GM18498 (cell line): ENCODE results near the gene PAPLN.

Experiments
- ATAC-seq: cut with Tn5 transposase; IDR thresholded peaks from one replicate; pipeline ENCODE4 v1.9.1; 2021; ENCODE audit warnings: mild to moderate bottlenecking, moderate library complexity; ENCODE audit not compliant: unreplicated experiment

PAPLN gene

GRCh38 chr14:73260574-73260973 is 23.3 kb downstream of the PAPLN start:
- no peak for ATAC-seq

DNA sequence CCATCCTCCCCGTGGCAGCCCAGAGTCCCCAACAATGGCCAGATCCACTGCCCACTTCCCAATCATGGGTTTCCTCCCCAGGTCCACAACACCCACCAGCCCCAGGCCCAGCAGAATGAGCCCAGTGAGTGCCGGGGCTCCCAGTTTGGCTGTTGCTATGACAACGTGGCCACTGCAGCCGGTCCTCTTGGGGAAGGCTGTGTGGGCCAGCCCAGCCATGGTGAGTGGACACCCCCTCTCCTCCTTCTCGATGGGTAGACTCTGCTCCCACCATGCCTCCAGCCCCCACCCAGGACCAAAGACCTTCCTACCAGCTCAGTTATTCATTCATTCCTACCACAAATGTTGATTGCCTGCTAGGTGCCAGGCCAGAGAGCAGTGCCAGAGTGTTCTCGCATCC is 23.8 kb downstream of the PAPLN start:
- no peak for ATAC-seq

GRCh38 chr14:73261520-73262426 is 24.5 kb downstream of the PAPLN start:
- no peak for ATAC-seq

- no peak for ATAC-seq
Observed at GRCh38 chr14:73262427-73263183, 25.3 kb downstream of the PAPLN start.

DNA sequence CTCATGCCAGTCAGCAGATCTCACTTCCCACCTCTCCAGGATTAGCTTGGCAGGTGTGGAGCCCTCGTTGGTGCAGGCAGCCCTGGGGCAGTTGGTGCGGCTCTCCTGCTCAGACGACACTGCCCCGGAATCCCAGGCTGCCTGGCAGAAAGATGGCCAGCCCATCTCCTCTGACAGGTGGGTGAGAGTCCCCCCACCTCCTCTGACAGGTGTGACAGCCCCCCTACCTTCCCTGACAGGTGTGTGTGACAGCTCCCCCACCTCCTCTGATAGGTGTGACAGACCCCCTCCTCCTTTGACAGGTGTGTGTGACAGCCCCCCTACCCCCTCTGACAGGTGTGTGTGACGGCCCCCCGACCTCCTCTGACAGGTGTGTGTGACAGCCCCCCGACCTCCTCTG is 26.3 kb downstream of the PAPLN start:
- no peak for ATAC-seq

DNA sequence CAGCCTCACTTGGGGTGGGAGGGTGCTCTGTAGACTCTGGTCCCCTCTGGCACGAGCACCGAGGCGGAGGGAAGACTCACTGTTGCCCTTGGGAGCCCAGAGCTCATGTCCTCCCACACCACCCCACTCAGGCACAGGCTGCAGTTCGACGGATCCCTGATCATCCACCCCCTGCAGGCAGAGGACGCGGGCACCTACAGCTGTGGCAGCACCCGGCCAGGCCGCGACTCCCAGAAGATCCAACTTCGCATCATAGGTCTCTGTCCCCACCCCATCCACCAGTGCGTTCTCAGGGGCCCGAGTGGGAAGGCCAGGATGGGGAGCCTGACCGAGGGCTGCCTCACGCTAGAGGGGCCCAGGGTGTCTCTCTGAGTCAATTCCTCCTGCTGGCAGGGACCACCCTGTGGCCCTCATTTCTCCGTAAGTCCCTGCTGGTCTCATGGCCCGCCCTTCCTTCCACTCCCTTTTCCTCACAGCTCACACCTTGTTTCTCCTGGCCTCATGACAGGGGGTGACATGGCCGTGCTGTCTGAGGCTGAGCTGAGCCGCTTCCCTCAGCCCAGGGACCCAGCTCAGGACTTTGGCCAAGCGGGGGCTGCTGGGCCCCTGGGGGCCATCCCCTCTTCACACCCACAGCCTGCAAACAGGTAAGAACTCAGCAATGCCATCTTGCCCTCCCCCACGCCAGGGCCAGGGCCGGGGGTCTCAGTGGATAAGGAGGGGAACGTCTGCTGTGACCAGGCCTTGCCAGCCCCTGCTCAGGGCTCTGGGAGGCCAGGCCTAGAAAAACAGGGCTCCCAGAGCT is 27.0 kb downstream of the PAPLN start:
- no peak for ATAC-seq

DNA sequence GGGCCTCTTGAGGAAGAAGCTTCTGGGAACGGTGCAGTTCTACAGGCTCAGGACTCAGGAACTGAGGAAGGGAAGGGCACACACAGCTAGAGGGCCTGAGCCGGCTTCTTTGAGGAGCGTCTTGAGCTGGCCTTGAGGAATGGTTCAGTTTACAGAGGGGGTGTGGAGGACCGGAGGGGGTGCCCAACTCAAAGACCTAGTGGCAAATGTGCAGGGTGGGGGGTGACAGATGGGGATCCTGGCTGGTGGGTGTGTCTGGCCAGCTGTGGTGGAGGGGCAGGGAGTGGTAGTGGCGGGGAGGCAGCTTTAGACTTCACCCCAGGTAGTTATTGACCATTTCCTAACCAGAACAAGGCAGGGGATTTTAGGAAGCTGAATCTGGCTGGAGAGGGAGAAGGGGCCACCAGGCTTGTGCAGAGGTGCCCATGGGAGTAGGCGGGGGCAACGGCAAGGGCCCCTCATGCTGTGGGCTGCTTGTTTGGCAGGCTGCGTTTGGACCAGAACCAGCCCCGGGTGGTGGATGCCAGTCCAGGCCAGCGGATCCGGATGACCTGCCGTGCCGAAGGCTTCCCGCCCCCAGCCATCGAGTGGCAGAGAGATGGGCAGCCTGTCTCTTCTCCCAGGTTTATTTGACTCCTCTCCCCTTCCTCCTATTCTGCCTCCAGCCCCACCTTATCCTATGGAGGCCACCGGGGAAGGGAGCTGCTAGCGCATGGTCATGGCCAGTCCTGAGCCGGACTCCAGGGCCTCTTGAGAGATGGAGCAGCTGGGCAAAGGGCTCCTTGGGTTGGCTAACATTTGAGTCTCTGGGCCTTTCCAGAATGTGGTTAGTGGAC is 27.8 kb downstream of the PAPLN start:
- no peak for ATAC-seq

DNA sequence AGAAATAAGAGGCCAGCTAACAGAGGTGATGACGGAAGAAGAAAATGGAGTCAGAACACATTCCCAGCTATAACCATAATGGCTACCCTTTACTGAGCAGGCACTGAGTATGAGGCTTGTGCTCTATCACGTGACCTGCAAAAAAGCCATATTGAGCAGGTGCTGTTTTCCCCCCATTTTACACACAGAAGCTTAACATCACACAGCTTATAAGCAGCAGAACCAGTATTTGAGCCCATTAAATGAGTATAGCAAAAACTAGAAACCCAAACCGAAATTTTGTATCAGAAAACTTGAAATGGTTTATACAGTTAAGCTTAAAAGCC is 28.4 kb downstream of the PAPLN start:
- no peak for ATAC-seq

- ATAC-seq, result no peak
Observed at GRCh38 chr14:73266317-73266716, 29.0 kb downstream of the PAPLN start.

- ATAC-seq, result no peak
Observed at GRCh38 chr14:73267474-73267873, 30.2 kb downstream of the PAPLN start.

DNA sequence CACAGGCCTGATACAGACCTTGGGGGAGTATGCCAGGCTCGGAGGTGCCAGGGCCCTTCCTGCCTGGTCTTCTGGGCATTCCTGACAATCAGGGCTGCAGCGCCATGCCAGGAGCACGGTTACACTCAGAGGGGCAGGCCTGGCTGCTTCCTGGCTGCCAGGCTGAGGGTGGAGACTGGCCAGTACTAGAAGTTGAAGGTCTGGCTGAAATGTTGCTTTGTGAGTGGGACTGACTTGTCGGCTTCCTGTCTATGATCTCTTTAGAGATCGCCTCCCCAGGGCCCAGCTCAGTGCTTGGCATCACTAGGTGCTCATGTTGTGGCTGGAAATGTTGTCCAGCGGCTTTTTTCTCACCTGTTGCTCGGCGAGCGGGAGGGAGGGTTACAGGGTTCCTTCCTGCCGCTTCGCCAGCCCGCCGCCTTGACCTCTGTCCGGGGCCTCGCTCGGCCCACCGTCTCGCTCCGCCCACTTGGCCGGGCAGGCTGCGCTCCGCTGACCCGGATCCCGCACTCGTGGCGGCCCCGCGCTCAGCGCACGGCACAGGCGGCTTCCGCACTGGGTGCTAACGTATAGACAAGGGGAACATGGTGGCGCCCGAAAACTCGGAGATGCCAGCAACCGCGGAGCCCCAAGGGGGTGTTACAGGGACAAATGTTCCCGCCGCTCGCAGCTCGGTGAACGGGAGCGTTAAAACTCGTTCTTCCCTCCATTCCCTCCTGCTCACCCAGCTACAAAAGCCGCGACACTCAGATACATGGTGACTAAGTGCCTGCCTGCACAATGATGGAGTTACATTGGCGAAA is 32.6 kb downstream of the PAPLN start:
- peak; percentile 66 for ATAC-seq

GRCh38 chr14:73272393-73272792 is 35.1 kb downstream of the PAPLN start:
- no peak for ATAC-seq

DNA sequence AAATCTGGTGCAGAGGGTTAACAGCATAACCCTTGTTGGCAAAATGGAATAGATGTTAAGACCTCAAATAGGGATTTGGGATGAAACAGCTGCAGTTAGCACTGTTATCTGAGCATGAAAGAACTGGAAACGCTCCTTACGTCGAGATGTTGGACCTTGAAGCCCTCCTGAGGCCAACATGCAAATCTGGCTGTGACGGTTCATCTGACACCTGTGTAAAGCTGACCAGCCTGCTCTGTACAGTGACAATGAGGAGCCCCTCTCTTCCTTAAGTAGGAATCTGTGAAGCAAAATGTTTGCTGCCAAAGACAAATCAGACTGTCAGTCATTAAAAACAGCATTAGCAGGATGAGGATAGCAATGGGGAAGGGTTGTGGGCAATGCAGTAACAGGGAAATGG is 36.5 kb downstream of the PAPLN start:
- ATAC-seq, result no peak

- ATAC-seq, result no peak
Observed at GRCh38 chr14:73276836-73277235, 39.5 kb downstream of the PAPLN start.

GRCh38 chr14:73277376-73277775 is 40.1 kb downstream of the PAPLN start:
- no peak for ATAC-seq

DNA sequence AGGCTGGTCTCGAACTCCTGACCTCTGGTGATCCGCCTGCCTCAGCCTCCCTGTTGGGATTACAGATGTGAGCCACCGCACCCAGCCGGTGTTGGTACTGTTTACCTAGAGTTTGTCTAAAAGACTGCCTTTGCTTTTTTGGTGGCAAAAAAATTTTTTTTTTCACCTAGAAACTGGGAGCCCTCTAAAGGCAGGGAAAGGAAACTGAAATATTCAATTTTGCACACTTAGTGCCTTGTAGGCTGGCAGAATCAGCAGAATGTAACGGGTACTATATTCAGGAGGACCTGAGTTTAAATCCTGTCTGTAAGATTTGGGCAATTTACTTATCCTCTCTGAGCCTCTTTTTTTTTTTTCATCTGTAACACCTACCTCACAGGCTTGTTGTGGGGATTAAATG is 43.6 kb downstream of the PAPLN start:
- no peak for ATAC-seq

DNA sequence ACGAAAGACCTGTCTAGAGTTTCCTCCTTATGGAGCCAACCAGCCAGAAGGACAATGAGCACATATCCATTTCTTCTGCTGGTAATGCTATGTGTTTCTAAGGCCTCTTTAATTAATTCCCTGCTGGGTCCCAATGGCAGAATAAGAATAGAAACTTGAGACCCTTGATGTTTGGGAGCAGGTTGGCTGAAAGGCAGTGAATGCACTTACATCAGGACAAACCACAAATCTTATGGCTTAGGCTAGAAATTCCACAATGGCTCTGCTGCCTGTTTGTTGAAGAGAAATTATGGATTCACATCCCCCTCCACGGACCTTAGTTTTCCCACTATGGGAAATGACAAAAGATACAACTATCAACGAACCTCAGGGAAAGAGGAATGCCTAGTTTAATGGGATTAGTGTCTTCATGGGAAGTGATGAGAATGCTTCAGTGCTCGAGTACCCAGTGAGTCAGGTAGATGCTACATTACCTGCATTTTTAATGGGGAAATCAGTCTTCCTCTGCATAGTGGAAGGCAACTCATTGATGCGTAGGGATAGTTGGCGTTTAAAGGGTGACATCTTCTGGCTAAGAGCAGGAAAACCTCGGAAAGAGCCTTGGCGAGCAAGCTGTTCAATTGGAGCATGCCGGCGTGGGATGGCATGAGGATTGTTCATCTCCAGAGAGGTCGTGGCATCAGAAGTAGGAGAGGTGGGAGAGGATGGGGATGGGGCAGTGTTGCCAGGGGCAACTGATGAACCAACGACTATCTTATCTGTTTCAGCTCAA is 46.5 kb downstream of the PAPLN start:
- no peak for ATAC-seq

DNA sequence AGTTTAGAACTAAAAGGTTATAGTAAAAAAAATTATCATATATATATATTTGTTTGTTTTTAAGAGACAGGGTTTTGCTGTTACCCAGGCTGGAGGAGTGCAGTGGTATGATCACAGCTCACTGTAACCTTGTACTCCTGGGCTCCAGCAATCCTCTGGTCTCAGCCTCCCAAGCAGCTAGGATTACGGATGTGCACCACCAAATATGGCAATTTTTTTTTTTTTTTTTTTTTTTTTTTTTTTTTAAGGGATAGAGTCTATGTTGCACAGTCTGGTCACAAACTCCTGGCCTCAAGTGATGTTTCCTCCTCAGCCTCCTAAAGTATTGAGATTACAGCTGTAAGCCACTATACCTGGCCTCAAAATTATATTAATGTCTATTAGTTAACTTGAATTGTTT is 48.7 kb downstream of the PAPLN start:
- ATAC-seq, result no peak

- ATAC-seq, result no peak
Observed at GRCh38 chr14:73286598-73286997, 49.3 kb downstream of the PAPLN start.
